Bladder microvascular endothelial cell (primary cell): ENCODE measurements around the gene MYZAP. TPM values are rescaled to one million over a fixed set of nuclear protein-coding genes. Genes with fewer than 3 reads are reported as not detected.

Experiments
- total RNA-seq: library from RNA; depleted of rRNA; stranded (reverse); fragments of >200 nt; gene quantifications from 2 replicates; pipeline ENCODE4 v1.2.3, GENCODE V29; 2014

The MYZAP gene, protein sequence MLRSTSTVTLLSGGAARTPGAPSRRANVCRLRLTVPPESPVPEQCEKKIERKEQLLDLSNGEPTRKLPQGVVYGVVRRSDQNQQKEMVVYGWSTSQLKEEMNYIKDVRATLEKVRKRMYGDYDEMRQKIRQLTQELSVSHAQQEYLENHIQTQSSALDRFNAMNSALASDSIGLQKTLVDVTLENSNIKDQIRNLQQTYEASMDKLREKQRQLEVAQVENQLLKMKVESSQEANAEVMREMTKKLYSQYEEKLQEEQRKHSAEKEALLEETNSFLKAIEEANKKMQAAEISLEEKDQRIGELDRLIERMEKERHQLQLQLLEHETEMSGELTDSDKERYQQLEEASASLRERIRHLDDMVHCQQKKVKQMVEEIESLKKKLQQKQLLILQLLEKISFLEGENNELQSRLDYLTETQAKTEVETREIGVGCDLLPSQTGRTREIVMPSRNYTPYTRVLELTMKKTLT
- 13.9 and 53.4 TPM in 2 replicates for total RNA-seq

DNA sequence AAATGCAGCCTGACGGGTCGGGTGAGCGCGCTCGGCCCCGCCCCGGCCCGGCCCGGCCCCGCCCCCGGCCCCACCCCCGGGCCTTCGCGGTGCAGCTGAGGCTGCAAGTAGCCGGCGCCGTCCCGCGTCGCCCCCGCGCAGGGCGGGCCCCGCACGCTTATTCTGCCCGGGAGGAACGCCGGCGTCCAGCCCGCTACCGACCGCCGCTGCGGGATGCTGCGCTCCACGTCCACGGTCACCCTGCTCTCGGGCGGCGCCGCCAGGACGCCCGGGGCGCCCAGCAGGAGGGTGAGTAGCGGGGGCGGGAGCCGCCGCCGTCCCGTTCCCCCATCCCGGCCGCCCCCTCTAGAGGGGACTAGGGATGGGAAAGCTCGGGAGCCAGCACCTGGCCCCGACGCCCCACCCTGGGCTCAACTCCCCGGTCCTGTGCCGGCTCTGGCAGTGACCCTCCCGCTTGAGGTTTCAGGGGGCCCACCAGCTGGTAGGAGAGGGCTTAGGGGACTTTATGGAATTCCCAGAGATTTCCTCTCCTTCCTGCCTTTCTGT is at the start of gene MYZAP:
Gene MYZAP (plus strand): TSS at position 83 of the 546 bp plus-strand sequence. CDS start 131 bp downstream, at position 214.

DNA sequence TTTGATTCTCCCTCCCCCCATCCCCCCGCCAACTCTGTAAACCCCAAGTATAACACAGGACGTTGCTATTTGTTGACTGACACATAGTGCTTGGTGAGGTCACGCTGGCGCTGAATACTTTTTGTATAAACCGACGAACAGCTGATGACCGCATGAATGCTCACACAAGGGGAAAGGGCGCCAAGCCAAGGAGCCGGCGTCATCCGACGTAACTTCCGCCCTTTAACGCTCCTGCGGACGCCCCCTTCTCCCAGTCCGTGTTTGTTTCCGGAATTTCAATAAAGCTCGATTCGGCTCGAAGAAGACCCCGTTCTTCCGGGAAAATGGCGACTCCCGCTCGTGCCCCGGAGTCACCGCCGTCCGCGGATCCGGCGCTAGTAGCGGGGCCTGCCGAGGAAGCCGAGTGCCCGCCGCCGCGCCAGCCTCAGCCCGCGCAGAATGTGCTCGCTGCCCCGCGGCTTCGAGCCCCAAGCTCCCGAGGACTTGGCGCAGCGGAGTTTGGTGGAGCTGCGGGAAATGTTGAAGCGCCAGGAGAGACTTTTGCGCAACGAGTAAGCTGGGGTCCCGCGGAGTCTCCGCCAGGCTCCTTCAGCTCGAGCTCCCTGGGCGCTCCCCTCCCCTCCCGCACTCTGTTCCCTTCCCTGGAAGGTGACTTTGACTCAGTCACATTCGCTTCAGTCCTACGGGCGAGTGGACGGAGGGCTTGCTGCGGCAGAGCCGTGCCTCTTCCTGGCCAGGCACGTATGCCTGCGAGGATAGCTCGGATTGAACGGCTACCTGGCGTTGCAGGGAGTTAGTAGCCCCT is 114.9 kb downstream of the MYZAP start, which contains the start of gene POLR2M:
Gene POLR2M (plus strand): TSS at position 310 of the 805 bp plus-strand sequence. CDS start 129 bp downstream, at position 439.

Other genes starting within 250 kb of the MYZAP start
- gene CGNL1, start 215.4 kb upstream of the MYZAP start, total RNA-seq = 1.9 and 23.0 TPM in 2 replicates
- gene POLR2M, start 114.8 kb downstream of the MYZAP start, total RNA-seq = 136 and 239 TPM in 2 replicates